ENCODE data around the gene APOD. TPM values are rescaled to one million over a fixed set of nuclear protein-coding genes. Genes with fewer than 3 reads are reported as not detected.
"Not testable (repeated sequence)": the region's sequence is repeated elsewhere in the genome, so short reads cannot be mapped to it uniquely, and the experiment has no call there.

The APOD gene
- 100 to 1,000 TPM in 1 of 4 donors, 10 to 100 TPM in 3; 13.6 to 319 (median 55.9) TPM for total RNA-seq

DNA sequence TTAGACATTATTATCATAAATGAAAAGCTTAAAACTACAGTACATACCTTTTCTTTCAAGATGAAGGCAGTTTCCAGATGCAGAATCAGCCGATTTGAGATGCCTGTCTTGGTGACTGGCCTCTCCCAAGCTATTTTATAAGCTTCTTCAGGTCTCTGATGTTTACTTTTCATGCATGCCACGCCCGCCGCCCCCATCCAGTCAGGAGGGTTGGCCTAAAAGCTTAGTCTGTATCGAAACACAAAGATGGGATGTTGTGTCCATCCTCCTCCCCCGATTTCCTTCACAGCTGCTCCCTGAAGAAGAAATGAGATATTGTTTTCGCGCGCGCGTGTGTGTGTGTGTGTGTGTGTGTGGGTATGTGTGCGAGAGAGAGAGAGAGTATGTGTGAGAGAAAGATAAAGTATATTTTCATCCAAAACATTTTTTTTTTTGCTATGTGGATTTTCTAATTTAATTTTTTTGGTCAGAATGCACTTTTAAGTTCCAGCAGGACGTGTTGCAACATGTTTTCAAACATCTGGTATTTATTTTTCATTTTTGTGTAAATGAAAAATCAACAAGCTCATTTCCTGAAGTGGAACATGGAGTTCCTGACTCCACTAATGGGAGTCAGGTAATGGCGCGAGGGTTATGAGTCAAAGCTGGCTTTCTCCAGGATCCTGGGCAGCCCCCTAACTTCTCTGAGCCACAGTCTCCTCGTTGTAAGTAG lies at the start of gene APOD:
Gene APOD (minus strand): TSS at position 110 of the 712 bp plus-strand sequence. CDS start 4,479 bp downstream, outside the sequence.
- Histone ChIP-seq H3K4me3 (peak within 1 kb of the TSS in 3 of 4 donors; percentile 30 to 35 (median 32)), H3K36me3 (peaks cover 0 to 2% (median 0%) of the 10 kb centered on the region in 3 donors), H3K27me3 (peaks cover 0 to 8% (median 0%) of the 10 kb centered on the region in 4 donors), H3K4me1 (peaks cover 0 to 16% (median 4%) of the 10 kb centered on the region in 3 donors), H3K9me3 (no peaks in the 10 kb centered on the region), H3K27ac (peak within 1 kb of the TSS; percentile 3 to 68 (median 56))
- intact Hi-C loops (cut with DNase I): no loop called here
- DNase-seq: no peak
- 17 to 60% methylated on average over 16 of the region's 16 CpGs for WGBS, 2 donors
- TF ChIP-seq, protein P1, sequence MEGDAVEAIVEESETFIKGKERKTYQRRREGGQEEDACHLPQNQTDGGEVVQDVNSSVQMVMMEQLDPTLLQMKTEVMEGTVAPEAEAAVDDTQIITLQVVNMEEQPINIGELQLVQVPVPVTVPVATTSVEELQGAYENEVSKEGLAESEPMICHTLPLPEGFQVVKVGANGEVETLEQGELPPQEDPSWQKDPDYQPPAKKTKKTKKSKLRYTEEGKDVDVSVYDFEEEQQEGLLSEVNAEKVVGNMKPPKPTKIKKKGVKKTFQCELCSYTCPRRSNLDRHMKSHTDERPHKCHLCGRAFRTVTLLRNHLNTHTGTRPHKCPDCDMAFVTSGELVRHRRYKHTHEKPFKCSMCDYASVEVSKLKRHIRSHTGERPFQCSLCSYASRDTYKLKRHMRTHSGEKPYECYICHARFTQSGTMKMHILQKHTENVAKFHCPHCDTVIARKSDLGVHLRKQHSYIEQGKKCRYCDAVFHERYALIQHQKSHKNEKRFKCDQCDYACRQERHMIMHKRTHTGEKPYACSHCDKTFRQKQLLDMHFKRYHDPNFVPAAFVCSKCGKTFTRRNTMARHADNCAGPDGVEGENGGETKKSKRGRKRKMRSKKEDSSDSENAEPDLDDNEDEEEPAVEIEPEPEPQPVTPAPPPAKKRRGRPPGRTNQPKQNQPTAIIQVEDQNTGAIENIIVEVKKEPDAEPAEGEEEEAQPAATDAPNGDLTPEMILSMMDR (IDR thresholded peaks at IDR 0.05): no peak
- no peak for TF ChIP-seq POLR2A (IDR thresholded peaks at IDR 0.05)

- H3K27me3 ChIP-seq; H3K27ac ChIP-seq; DNase-seq; H3K9me3 ChIP-seq; intact Hi-C loops (cut with DNase I); H3K4me3 ChIP-seq; H3K36me3 ChIP-seq: not testable (repeated sequence)
- 41 to 47% methylated on average over 2 of the region's 3 CpGs for WGBS, 2 donors
- H3K4me1 ChIP-seq: peaks cover 0 to 12% (median 0%) of the 10 kb centered on the region in 3 donors
Observed at GRCh38 chr3:195633351-195633750, 49.6 kb upstream of the APOD start.

DNA sequence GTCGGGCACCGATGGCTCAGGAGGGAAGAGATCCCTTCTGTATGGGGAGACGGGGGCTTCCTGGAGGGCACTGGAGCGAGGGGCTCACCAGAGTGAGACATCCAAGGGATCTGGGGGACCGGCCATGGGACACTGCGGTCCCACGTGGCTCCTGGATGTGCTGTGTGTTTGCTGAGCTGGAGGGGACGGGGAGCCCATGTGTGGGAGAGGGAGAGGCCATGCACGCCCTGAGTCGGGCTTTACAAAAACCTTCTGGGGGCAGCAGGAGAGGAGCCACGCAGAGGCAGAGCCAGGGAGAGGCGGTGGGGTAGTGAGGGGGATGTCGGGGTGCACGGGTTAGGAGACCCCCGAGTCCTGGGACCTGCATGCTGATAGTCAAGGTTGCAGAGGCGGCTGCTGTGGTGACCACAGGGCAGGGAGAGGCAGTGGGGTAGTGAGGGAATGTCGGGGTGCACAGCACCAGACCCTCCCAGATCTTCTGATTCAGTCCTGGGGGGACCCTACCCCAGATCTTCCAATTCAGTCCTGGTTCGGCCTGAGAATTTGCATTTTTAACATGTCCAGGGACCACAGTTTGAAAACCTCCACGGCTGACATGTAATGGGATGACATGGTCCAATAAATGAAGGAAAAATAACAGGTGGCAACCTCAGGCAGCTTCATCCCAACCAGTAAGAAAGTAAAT lies 48.9 kb upstream of the APOD start:
- H3K4me1 ChIP-seq; H3K4me3 ChIP-seq; H3K9me3 ChIP-seq; intact Hi-C loops (cut with DNase I); H3K27ac ChIP-seq; H3K36me3 ChIP-seq; H3K27me3 ChIP-seq; DNase-seq: not testable (repeated sequence)
- 91 to 92% methylated on average over 13 to 16 of the region's 19 CpGs for WGBS, 2 donors

DNA sequence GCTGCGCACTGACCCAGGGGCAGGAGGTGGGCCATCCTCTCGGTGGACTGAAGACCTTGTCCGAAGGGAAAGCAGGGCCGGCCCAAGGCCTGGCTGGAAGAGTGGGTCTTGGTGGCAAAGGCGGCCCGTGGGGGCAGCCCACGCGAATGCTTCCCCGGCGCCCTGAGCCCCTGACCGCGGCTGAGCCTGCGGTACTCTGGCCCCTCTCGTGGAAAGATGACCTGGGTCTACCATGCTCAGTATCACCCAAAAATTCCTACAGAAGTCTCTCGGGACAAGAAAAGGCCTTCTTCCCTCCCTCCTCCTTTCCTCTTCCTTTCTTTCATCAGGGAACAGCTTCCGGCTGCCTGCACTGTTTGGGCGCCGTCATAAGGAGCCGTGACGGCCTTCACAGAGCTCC lies 48.3 kb upstream of the APOD start:
- H3K27me3 ChIP-seq; DNase-seq; H3K4me1 ChIP-seq; intact Hi-C loops (cut with DNase I); H3K36me3 ChIP-seq; H3K9me3 ChIP-seq; H3K27ac ChIP-seq; H3K4me3 ChIP-seq: not testable (repeated sequence)
- WGBS, 2 donors: no CpG with 5 or more reads among the region's 20 CpGs

- H3K27ac ChIP-seq; intact Hi-C loops (cut with DNase I); H3K36me3 ChIP-seq; DNase-seq; H3K27me3 ChIP-seq; H3K4me1 ChIP-seq; H3K4me3 ChIP-seq; H3K9me3 ChIP-seq: not testable (repeated sequence)
- WGBS, 2 donors: 100% methylated on average over 2 of the region's 13 CpGs; no CpG with 5 or more reads in 1 of the 2 donors
Observed at GRCh38 chr3:195630938-195631495, 47.3 kb upstream of the APOD start.

GRCh38 chr3:195630086-195630917 lies 46.6 kb upstream of the APOD start:
- DNase-seq; H3K27me3 ChIP-seq; H3K4me3 ChIP-seq; H3K36me3 ChIP-seq; H3K4me1 ChIP-seq; H3K9me3 ChIP-seq; intact Hi-C loops (cut with DNase I); H3K27ac ChIP-seq: not testable (repeated sequence)
- 69% methylated on average over 5 of the region's 32 CpGs; no CpG with 5 or more reads in 1 of the 2 donors for WGBS, 2 donors

GRCh38 chr3:195629682-195630081 lies 45.9 kb upstream of the APOD start:
- intact Hi-C loops (cut with DNase I); H3K27me3 ChIP-seq; H3K9me3 ChIP-seq; DNase-seq; H3K36me3 ChIP-seq; H3K27ac ChIP-seq; H3K4me3 ChIP-seq: not testable (repeated sequence)
- 65 to 80% methylated on average over 3 of the region's 7 CpGs for WGBS, 2 donors
- H3K4me1 ChIP-seq: peaks cover 0 to 10% (median 3%) of the 10 kb centered on the region in 3 donors

GRCh38 chr3:195628386-195628920 lies 44.7 kb upstream of the APOD start:
- H3K4me3 ChIP-seq; H3K4me1 ChIP-seq; DNase-seq; H3K36me3 ChIP-seq; H3K27ac ChIP-seq; intact Hi-C loops (cut with DNase I); H3K9me3 ChIP-seq; H3K27me3 ChIP-seq: not testable (repeated sequence)
- WGBS, 2 donors: 92% methylated on average over 9 of the region's 23 CpGs; no CpG with 5 or more reads in 1 of the 2 donors

DNA sequence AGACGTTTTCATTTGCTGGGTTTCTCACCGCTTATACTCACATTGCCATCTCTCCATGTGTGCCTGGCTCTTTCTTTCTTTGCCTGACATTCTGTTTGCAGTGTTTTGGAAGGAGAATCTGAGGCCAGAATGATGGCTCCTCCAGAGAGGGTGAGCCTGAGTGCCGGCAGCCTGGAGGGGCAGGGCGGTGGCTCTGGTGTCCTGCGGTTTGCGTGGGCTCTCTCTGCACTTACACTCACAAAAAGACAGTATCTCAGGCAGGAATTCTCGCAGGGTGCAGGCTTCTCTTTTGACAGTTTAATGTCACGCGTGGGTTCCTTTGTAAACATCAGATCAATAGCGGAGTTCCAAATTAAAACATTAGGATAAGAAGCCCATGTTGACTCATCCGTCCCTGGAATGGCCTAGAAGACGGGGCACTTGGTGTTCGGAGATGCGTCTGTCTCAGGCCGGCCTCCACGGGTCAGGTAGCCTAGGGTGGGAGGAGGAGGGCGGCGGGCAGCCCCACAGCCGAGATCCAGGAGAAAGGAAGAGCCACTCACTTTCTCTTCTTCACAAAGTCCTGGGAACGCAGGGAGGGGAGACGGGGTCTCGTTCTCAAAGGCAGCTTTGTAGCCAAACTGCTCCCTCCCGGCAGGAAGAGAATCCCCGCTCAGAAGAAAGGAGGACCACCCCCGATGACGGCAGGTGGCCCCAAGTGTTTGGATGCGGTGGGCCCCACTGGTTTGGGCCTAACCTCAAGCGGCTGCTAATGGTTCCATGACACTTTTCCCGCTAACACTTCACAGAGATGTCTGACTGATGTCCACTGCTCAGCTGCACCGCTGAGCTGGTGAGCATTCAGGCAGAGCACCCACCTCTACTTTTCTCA lies 44.0 kb upstream of the APOD start:
- H3K4me1 ChIP-seq; H3K27ac ChIP-seq; H3K27me3 ChIP-seq; intact Hi-C loops (cut with DNase I); H3K9me3 ChIP-seq; H3K36me3 ChIP-seq; DNase-seq; H3K4me3 ChIP-seq: not testable (repeated sequence)
- 51 to 52% methylated on average over 8 to 9 of the region's 30 CpGs for WGBS, 2 donors
